HG03095 (cell line): ENCODE data around the gene ZNF559.
A peak's percentile ranks its signal among the peaks of the same experiment; 100 is the strongest.
"Not testable (repeated sequence)": the region's sequence is repeated elsewhere in the genome, so short reads cannot be mapped to it uniquely, and the experiment has no call there.

ENCODE experiments used
- ATAC-seq: cut with Tn5 transposase; IDR thresholded peaks from one replicate; pipeline ENCODE4 v1.9.1; 2021; ENCODE audit warnings: moderate library complexity; ENCODE audit not compliant: unreplicated experiment

Gene ZNF559

GRCh38 chr19:9323919-9324583 is at the start of gene ZNF559:
ZNF559 (plus strand) TSS chr19:9324179; CDS start chr19:9338550, 14,371 bp downstream.
- peak; percentile 89 for ATAC-seq

- not testable (repeated sequence) for ATAC-seq
Observed at GRCh38 chr19:9283485-9283884, 40.5 kb upstream of the ZNF559 start.

- no peak for ATAC-seq
Observed at GRCh38 chr19:9289231-9289884, 34.6 kb upstream of the ZNF559 start.

- no peak for ATAC-seq
Observed at GRCh38 chr19:9295411-9295849, 28.5 kb upstream of the ZNF559 start.

GRCh38 chr19:9296336-9296735 is 27.6 kb upstream of the ZNF559 start:
- ATAC-seq: no peak

- ATAC-seq: no peak
Observed at GRCh38 chr19:9306443-9306842, 17.5 kb upstream of the ZNF559 start.

GRCh38 chr19:9308091-9308770 is 15.7 kb upstream of the ZNF559 start:
- ATAC-seq: no peak

GRCh38 chr19:9309139-9309973 is 14.6 kb upstream of the ZNF559 start, which contains the start of gene ZNF699:
ZNF699 (minus strand) TSS chr19:9309838; CDS start chr19:9305119, 4,719 bp downstream.
- peak; percentile 79 for ATAC-seq

GRCh38 chr19:9309974-9310446 is 14.0 kb upstream of the ZNF559 start:
- ATAC-seq: peak; percentile 47

- ATAC-seq: no peak
Observed at GRCh38 chr19:9313756-9314155, 10.2 kb upstream of the ZNF559 start.

- ATAC-seq: no peak
Observed at GRCh38 chr19:9321338-9321737, 2.6 kb upstream of the ZNF559 start.

GRCh38 chr19:9321756-9322155 is 2.2 kb upstream of the ZNF559 start:
- not testable (repeated sequence) for ATAC-seq

- not testable (repeated sequence) for ATAC-seq
Observed at GRCh38 chr19:9322201-9322600, 1.8 kb upstream of the ZNF559 start.

- peak; percentile 17 for ATAC-seq
Observed at GRCh38 chr19:9323557-9323918, 441 bp upstream of the ZNF559 start.

- ATAC-seq: no peak
Observed at GRCh38 chr19:9324584-9324962, 594 bp downstream of the ZNF559 start.

GRCh38 chr19:9329999-9330398 is 6.0 kb downstream of the ZNF559 start:
- no peak for ATAC-seq

- ATAC-seq: no peak
Observed at GRCh38 chr19:9342610-9343304, 18.8 kb downstream of the ZNF559 start.

- ATAC-seq: no peak
Observed at GRCh38 chr19:9345005-9345404, 21.0 kb downstream of the ZNF559 start.

GRCh38 chr19:9348253-9348652 is 24.3 kb downstream of the ZNF559 start:
- ATAC-seq: no peak

- ATAC-seq: no peak
Observed at GRCh38 chr19:9348671-9349070, 24.7 kb downstream of the ZNF559 start.
